Measurements from ENCODE around the gene ADH1B.
"Not testable (repeated sequence)": the region's sequence is repeated elsewhere in the genome, so short reads cannot be mapped to it uniquely, and the experiment has no call there.

Gene ADH1B

DNA sequence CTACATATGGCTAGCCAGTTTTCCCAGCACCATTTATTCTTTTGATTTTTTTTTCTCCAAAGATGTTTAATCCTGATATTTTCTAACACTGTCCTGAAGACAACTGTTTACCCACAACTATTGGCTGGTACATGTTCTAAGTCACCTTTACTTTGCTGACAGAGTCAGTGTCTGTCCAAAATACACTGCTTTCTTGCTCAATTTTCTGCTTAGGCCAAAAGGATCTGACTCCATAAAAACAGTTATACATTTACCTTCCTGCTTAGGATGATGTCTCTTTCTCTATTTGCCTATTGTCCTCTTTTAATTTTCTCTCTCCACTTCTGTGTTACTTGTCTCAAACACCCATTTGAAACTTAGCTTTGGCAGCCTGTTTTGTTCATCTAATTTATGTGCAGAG, 28.1 kb upstream of the ADH1B start:
- no peaks in the 10 kb centered on the region for H3K36me3 ChIP-seq
- no peaks in the 10 kb centered on the region for H3K27me3 ChIP-seq
- no peak overlapping the region for H3K27ac ChIP-seq
- no peak overlapping the region for H3K4me3 ChIP-seq (ENCODE audit: low read depth in 1 of 2, low read length in 1 of 2)
- no peaks in the 10 kb centered on the region for H3K4me1 ChIP-seq (ENCODE audit: control insufficient read depth in 1 of 2, insufficient read depth in 1 of 2, low read depth in 1 of 2, low read length in 1 of 2)
- TF ChIP-seq, protein P1, sequence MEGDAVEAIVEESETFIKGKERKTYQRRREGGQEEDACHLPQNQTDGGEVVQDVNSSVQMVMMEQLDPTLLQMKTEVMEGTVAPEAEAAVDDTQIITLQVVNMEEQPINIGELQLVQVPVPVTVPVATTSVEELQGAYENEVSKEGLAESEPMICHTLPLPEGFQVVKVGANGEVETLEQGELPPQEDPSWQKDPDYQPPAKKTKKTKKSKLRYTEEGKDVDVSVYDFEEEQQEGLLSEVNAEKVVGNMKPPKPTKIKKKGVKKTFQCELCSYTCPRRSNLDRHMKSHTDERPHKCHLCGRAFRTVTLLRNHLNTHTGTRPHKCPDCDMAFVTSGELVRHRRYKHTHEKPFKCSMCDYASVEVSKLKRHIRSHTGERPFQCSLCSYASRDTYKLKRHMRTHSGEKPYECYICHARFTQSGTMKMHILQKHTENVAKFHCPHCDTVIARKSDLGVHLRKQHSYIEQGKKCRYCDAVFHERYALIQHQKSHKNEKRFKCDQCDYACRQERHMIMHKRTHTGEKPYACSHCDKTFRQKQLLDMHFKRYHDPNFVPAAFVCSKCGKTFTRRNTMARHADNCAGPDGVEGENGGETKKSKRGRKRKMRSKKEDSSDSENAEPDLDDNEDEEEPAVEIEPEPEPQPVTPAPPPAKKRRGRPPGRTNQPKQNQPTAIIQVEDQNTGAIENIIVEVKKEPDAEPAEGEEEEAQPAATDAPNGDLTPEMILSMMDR (IDR thresholded peaks at IDR 0.05): no peak
- no peaks in the 10 kb centered on the region for H3K9me3 ChIP-seq

- H3K27ac ChIP-seq; H3K4me3 ChIP-seq (ENCODE audit: low read depth in 1 of 2, low read length in 1 of 2); H3K36me3 ChIP-seq; H3K27me3 ChIP-seq; H3K9me3 ChIP-seq; H3K4me1 ChIP-seq (ENCODE audit: control insufficient read depth in 1 of 2, insufficient read depth in 1 of 2, low read depth in 1 of 2, low read length in 1 of 2): not testable (repeated sequence)
Observed at GRCh38 chr4:99342624-99343023, 21.4 kb upstream of the ADH1B start.

- Histone ChIP-seq H3K4me1 (ENCODE audit: control insufficient read depth in 1 of 2, insufficient read depth in 1 of 2, low read depth in 1 of 2, low read length in 1 of 2) (no peaks in the 10 kb centered on the region), H3K27ac (no peak overlapping the region), H3K27me3 (no peaks in the 10 kb centered on the region), H3K36me3 (no peaks in the 10 kb centered on the region), H3K9me3 (no peaks in the 10 kb centered on the region), H3K4me3 (ENCODE audit: low read depth in 1 of 2, low read length in 1 of 2) (no peak overlapping the region)
- TF ChIP-seq, protein P1 (IDR thresholded peaks at IDR 0.05): no peak
Observed at GRCh38 chr4:99341426-99341825, 20.2 kb upstream of the ADH1B start.

- H3K4me1 ChIP-seq (ENCODE audit: control insufficient read depth in 1 of 2, insufficient read depth in 1 of 2, low read depth in 1 of 2, low read length in 1 of 2): no peaks in the 10 kb centered on the region
- H3K4me3 ChIP-seq (ENCODE audit: low read depth in 1 of 2, low read length in 1 of 2): no peak overlapping the region
- H3K9me3 ChIP-seq: no peaks in the 10 kb centered on the region
- H3K36me3 ChIP-seq: no peaks in the 10 kb centered on the region
- TF ChIP-seq, protein P1 (IDR thresholded peaks at IDR 0.05): no peak
- H3K27ac ChIP-seq: no peak overlapping the region
- H3K27me3 ChIP-seq: no peaks in the 10 kb centered on the region
Observed at GRCh38 chr4:99339172-99339571, 18.0 kb upstream of the ADH1B start.

- H3K27me3 ChIP-seq: no peaks in the 10 kb centered on the region
- TF ChIP-seq, protein P1 (IDR thresholded peaks at IDR 0.05): no peak
- no peak overlapping the region for H3K27ac ChIP-seq
- no peaks in the 10 kb centered on the region for H3K4me1 ChIP-seq (ENCODE audit: control insufficient read depth in 1 of 2, insufficient read depth in 1 of 2, low read depth in 1 of 2, low read length in 1 of 2)
- H3K4me3 ChIP-seq (ENCODE audit: low read depth in 1 of 2, low read length in 1 of 2): no peak overlapping the region
- H3K9me3 ChIP-seq: no peaks in the 10 kb centered on the region
- H3K36me3 ChIP-seq: no peaks in the 10 kb centered on the region
Observed at GRCh38 chr4:99336553-99336952, 15.4 kb upstream of the ADH1B start.

- Histone ChIP-seq H3K4me1 (ENCODE audit: control insufficient read depth in 1 of 2, insufficient read depth in 1 of 2, low read depth in 1 of 2, low read length in 1 of 2) (no peaks in the 10 kb centered on the region), H3K36me3 (no peaks in the 10 kb centered on the region), H3K27ac (no peak overlapping the region), H3K4me3 (ENCODE audit: low read depth in 1 of 2, low read length in 1 of 2) (no peak overlapping the region), H3K9me3 (no peaks in the 10 kb centered on the region), H3K27me3 (no peaks in the 10 kb centered on the region)
- TF ChIP-seq, protein P1 (IDR thresholded peaks at IDR 0.05): no peak
Observed at GRCh38 chr4:99334880-99335279, 13.7 kb upstream of the ADH1B start.

Data from neutrophil (primary cell).